WTC11 (cell line): ENCODE results near the gene RIPK1. TPM values are rescaled to one million over a fixed set of nuclear protein-coding genes. Genes with fewer than 3 reads are reported as not detected.
A peak's percentile ranks its signal among the peaks of the same experiment; 100 is the strongest.
"Not testable (repeated sequence)": the region's sequence is repeated elsewhere in the genome, so short reads cannot be mapped to it uniquely, and the experiment has no call there.

Source experiments
- ATAC-seq: fragments of 200-7000 bp; cut with Tn5 transposase; 2 replicates; pipeline ENCODE4 v1.10.0; 2021; ENCODE audit warnings: mild to moderate bottlenecking, moderate library complexity
- CTCF ChIA-PET: fragments of 300-600 bp; sonication (Branson Sonifier 250); formaldehyde crosslinking; loops from one replicate; lab custom pipeline; 2021; ENCODE audit warnings: antibody characterized with exemption; lab: Charles Lee
- POLR2A ChIA-PET: fragments of 350-600 bp; sonication (Branson Sonifier 250); formaldehyde crosslinking; loops from one replicate; lab custom pipeline; 2021; ENCODE audit warnings: antibody characterized with exemption; lab: Charles Lee
- DNase-seq: peaks from one replicate; pipeline ENCODE4 v3.0.0; 2021; ENCODE audit warnings: low spot score
- H3K27ac Mint-ChIP-seq: 2 replicates; pipeline ENCODE4 v1.8.0; 2021; ENCODE audit warnings: mixed read lengths
- H3K27me3 Mint-ChIP-seq: 2 replicates; pipeline ENCODE4 v1.8.0; 2021; ENCODE audit warnings: low read depth, mild to moderate bottlenecking, moderate library complexity, mixed read lengths
- H3K36me3 Mint-ChIP-seq: 2 replicates; pipeline ENCODE4 v1.8.0; 2021; ENCODE audit warnings: mixed read lengths
- H3K4me1 Mint-ChIP-seq: 2 replicates; pipeline ENCODE4 v1.8.0; 2022; ENCODE audit warnings: mixed read lengths
- H3K4me3 Mint-ChIP-seq: 2 replicates; pipeline ENCODE4 v1.8.0; 2021; ENCODE audit warnings: mild to moderate bottlenecking, moderate library complexity, mixed read lengths
- H3K9me3 Mint-ChIP-seq: 2 replicates; pipeline ENCODE4 v1.8.0; 2021; ENCODE audit warnings: mixed read lengths
- ATF3 ChIP-seq: sonication (generic); formaldehyde crosslinking; conservative IDR thresholded peaks from 2 replicates; pipeline ENCODE4 v1.8.1; 2022; ENCODE audit warnings: mild to moderate bottlenecking, missing genetic modification reagents
- CREM ChIP-seq: sonication (generic); formaldehyde crosslinking; IDR thresholded peaks from 2 replicates; pipeline ENCODE4 v1.8.1; 2022; ENCODE audit warnings: mild to moderate bottlenecking, missing genetic modification reagents, moderate library complexity
- E2F4 ChIP-seq: sonication (generic); formaldehyde crosslinking; IDR thresholded peaks from 2 replicates; pipeline ENCODE4 v1.8.1; 2022; ENCODE audit warnings: low read depth, mild to moderate bottlenecking, moderate library complexity, missing genetic modification reagents, borderline replicate concordance
- HMGA2 ChIP-seq: fragments of 250-450 bp; sonication (Bioruptor Pico); IDR thresholded peaks from 2 replicates; pipeline ENCODE4 v1.4.0; 2021; ENCODE audit warnings: mild to moderate bottlenecking, moderate library complexity
- JAZF1 ChIP-seq: fragments of 250-450 bp; sonication (Bioruptor Pico); IDR thresholded peaks from 2 replicates; pipeline ENCODE4 v1.9.0; 2021; ENCODE audit warnings: moderate library complexity, mild to moderate bottlenecking, inconsistent platforms
- JUN ChIP-seq: sonication (generic); formaldehyde crosslinking; IDR thresholded peaks from 2 replicates; pipeline ENCODE4 v1.8.0; 2023; ENCODE audit warnings: mild to moderate bottlenecking, missing genetic modification reagents
- KAT7 ChIP-seq: sonication (generic); formaldehyde crosslinking; IDR thresholded peaks from 2 replicates; pipeline ENCODE4 v1.8.1; 2023; ENCODE audit warnings: missing genetic modification reagents, mild to moderate bottlenecking, borderline replicate concordance
- MAX ChIP-seq: sonication (generic); formaldehyde crosslinking; IDR thresholded peaks from 2 replicates; pipeline ENCODE4 v1.8.0; 2022; ENCODE audit warnings: mild to moderate bottlenecking, missing genetic modification reagents
- MLX ChIP-seq: sonication (generic); formaldehyde crosslinking; IDR thresholded peaks from 2 replicates; pipeline ENCODE4 v1.8.1; 2023; ENCODE audit warnings: mild to moderate bottlenecking, missing genetic modification reagents, moderate library complexity
- OVOL2 ChIP-seq: fragments of 250-450 bp; sonication (Bioruptor Pico); IDR thresholded peaks from 2 replicates; pipeline ENCODE4 v1.9.0; 2021; ENCODE audit warnings: mild to moderate bottlenecking, borderline replicate concordance
- STAT6 ChIP-seq: sonication (generic); formaldehyde crosslinking; conservative IDR thresholded peaks from 2 replicates; pipeline ENCODE4 v1.8.1; 2023; ENCODE audit warnings: mild to moderate bottlenecking, low read depth, missing genetic modification reagents, moderate library complexity
- TEAD1 ChIP-seq: sonication (generic); formaldehyde crosslinking; IDR thresholded peaks from 2 replicates; pipeline ENCODE4 v1.8.0; 2022; ENCODE audit warnings: mild to moderate bottlenecking, missing genetic modification reagents
- ZBTB21 ChIP-seq: sonication (generic); formaldehyde crosslinking; IDR thresholded peaks from 2 replicates; pipeline ENCODE4 v1.8.1; 2023; ENCODE audit warnings: mild to moderate bottlenecking, missing genetic modification reagents, borderline replicate concordance
- total RNA-seq: library from RNA; stranded (reverse); gene quantifications from 3 replicates; pipeline ENCODE4 v1.2.3, GENCODE V29; 2021

The RIPK1 gene
- total RNA-seq, 1 experiment from 2014 or later: 8.7 TPM

GRCh38 chr6:3058957-3059356 lies 9.3 kb upstream of the RIPK1 start:
- Mint-ChIP-seq H3K4me1 (peaks cover 18% of the 10 kb centered on the region), H3K9me3 (peaks cover 8% of the 10 kb centered on the region), H3K36me3 (peaks cover 3% of the 10 kb centered on the region; the same call in 1 of the 2 replicates), H3K27me3 (peaks cover 5% of the 10 kb centered on the region; the same call in 1 of the 2 replicates), H3K27ac (no peak overlapping the region), H3K4me3 (no peak overlapping the region)
- DNase-seq (no peak), ATAC-seq (no peak)
- TF ChIP-seq CREM (CRISPR knock-in tag): no peak
- TF ChIP-seq MAX (CRISPR knock-in tag): no peak
- no peak for TF ChIP-seq JAZF1 (CRISPR knock-in tag)
- no peak for TF ChIP-seq ATF3 (CRISPR knock-in tag)
- ChIA-PET POLR2A (no interaction called here), CTCF (interaction anchor here (0.6 kb wide), 1 partner anchor 145 kb away, joined by 6 read pairs; no protein-coding TSS in a partner anchor)

- ATAC-seq, H3K4me3 Mint-ChIP-seq, H3K27me3 Mint-ChIP-seq, H3K36me3 Mint-ChIP-seq, H3K9me3 Mint-ChIP-seq, CTCF ChIA-PET, DNase-seq, POLR2A ChIA-PET, H3K27ac Mint-ChIP-seq: not testable (repeated sequence)
- peaks cover 14% of the 10 kb centered on the region for H3K4me1 Mint-ChIP-seq
- TF ChIP-seq HMGA2 (CRISPR knock-in tag): peak; percentile 92
Observed at GRCh38 chr6:3060092-3060491, 8.2 kb upstream of the RIPK1 start.

- ChIA-PET POLR2A (no interaction called here), CTCF (no interaction called here)
- Mint-ChIP-seq H3K4me3 (no peak overlapping the region), H3K27me3 (peaks cover 23% of the 10 kb centered on the region), H3K4me1 (peaks cover 6% of the 10 kb centered on the region), H3K36me3 (peaks cover 13% of the 10 kb centered on the region), H3K27ac (no peak overlapping the region), H3K9me3 (peaks cover 18% of the 10 kb centered on the region)
- DNase-seq (no peak), ATAC-seq (no peak)
- TF ChIP-seq MLX (CRISPR knock-in tag) (no peak), JUN (no peak), ZBTB21 (CRISPR knock-in tag) (no peak), E2F4 (CRISPR knock-in tag) (no peak), STAT6 (no peak), TEAD1 (CRISPR knock-in tag) (no peak), OVOL2 (CRISPR knock-in tag) (no peak), KAT7 (no peak)
Observed at GRCh38 chr6:3061501-3061941, 6.8 kb upstream of the RIPK1 start.

GRCh38 chr6:3063340-3063732 lies 5.0 kb upstream of the RIPK1 start:
- H3K4me1 Mint-ChIP-seq, DNase-seq, ATAC-seq, H3K27ac Mint-ChIP-seq: not testable (repeated sequence)
- Mint-ChIP-seq H3K9me3 (peaks cover 30% of the 10 kb centered on the region), H3K36me3 (peaks cover 29% of the 10 kb centered on the region), H3K4me3 (peak overlapping the region; percentile 86), H3K27me3 (peaks cover 34% of the 10 kb centered on the region)
- CTCF ChIA-PET: interaction anchor here (0.6 to 1.3 kb wide), 4 partner anchors 12 to 111 kb away, joined by 4 to 15 read pairs (median 7); partner anchors contain the start of gene NQO2
- POLR2A ChIA-PET: interaction anchor here (0.6 kb wide), 1 partner anchor 111 kb away, joined by 3 read pairs; no protein-coding TSS in a partner anchor
